T-cell (primary cell): ENCODE results near the gene CEBPB. TPM values are rescaled to one million over a fixed set of nuclear protein-coding genes. Genes with fewer than 3 reads are reported as not detected.
"Not testable (repeated sequence)": the region's sequence is repeated elsewhere in the genome, so short reads cannot be mapped to it uniquely, and the experiment has no call there.

Experiments used
- ATAC-seq, 4 experiments: fragments of 200-7000 bp in 3 of 4; fragments of 150-1000 bp in 1 of 4; cut with Tn5 transposase; replicated peaks in 1 of 4; 1 replicate in 3 of 4; 2 replicates in 1 of 4; pipeline ENCODE4 v1.10.0; 2021; ENCODE audit warnings: moderate library complexity in 3 of 4, mild to moderate bottlenecking in 2 of 4, moderate number of reproducible peaks in 1 of 4
- CTCF ChIA-PET, 2 donors: fragments of 300-600 bp; sonication (Branson Sonifier 250); formaldehyde crosslinking; loops; one replicate each; lab custom pipeline; 2022; ENCODE audit warnings: antibody characterized with exemption in 2 of 2; lab: Charles Lee
- POLR2A ChIA-PET, 2 donors: fragments of 300-600 bp; sonication (Branson Sonifier 250); formaldehyde crosslinking; loops; one replicate each; lab custom pipeline; 2022; ENCODE audit warnings: antibody characterized with exemption in 2 of 2; lab: Charles Lee
- DNase-seq, 35 experiments: peaks; one replicate each; pipeline versions ENCODE4 v3.0.0 to v3.0.0-alpha.2; 2013 to 2023
- H3K27ac ChIP-seq: one replicate; pipeline ENCODE4 v1.5.1; 2013; ENCODE audit warnings: low read length
- H3K27me3 ChIP-seq, 2 experiments: replicated peaks in 1 of 2; 1 replicate in 1 of 2; 2 replicates in 1 of 2; pipeline versions ENCODE4 v1.6.1 to v1.7.0; 2013; ENCODE audit warnings: low read length in 1 of 2, mixed read lengths in 1 of 2; ENCODE audit not compliant: control insufficient read depth in 2 of 2, insufficient read depth in 2 of 2; ENCODE audit errors: extremely low read depth in 1 of 2
- H3K36me3 ChIP-seq, 2 donors: 1 replicate in 1 of 2; 2 replicates in 1 of 2; pipeline versions ENCODE4 v1.6.1 to v1.7.0; 2013; ENCODE audit warnings: low read length in 1 of 2; ENCODE audit not compliant: control insufficient read depth in 2 of 2, insufficient read depth in 1 of 2; ENCODE audit errors: extremely low read depth in 1 of 2
- H3K4me1 ChIP-seq, 2 experiments: 1 replicate in 1 of 2; 2 replicates in 1 of 2; pipeline versions ENCODE4 v1.6.1 to v1.7.0; 2013; ENCODE audit warnings: low read length in 2 of 2, mixed read lengths in 1 of 2; ENCODE audit not compliant: insufficient read depth in 2 of 2, control insufficient read depth in 1 of 2; ENCODE audit errors: extremely low read depth in 1 of 2
- H3K4me3 ChIP-seq, 2 donors: 1 replicate in 1 of 2; 2 replicates in 1 of 2; pipeline versions ENCODE4 v1.5.1 to v1.7.0; 2013; ENCODE audit warnings: mild to moderate bottlenecking in 2 of 2, low read length in 1 of 2, moderate library complexity in 1 of 2; ENCODE audit not compliant: control insufficient read depth in 1 of 2; ENCODE audit errors: extremely low read depth in 1 of 2
- H3K9me3 ChIP-seq: 2 replicates; pipeline ENCODE4 v1.7.0; 2013
- H3K27ac Mint-ChIP-seq, 2 donors: one replicate each; pipeline ENCODE4 v1.8.0; 2020 to 2021; ENCODE audit warnings: mild to moderate bottlenecking in 2 of 2, mixed read lengths in 2 of 2
- H3K27me3 Mint-ChIP-seq, 2 donors: one replicate each; pipeline ENCODE4 v1.8.0; 2021 to 2022; ENCODE audit warnings: mixed read lengths in 2 of 2
- H3K36me3 Mint-ChIP-seq: one replicate; pipeline ENCODE4 v1.8.0; 2021; ENCODE audit warnings: mixed read lengths
- H3K4me1 Mint-ChIP-seq, 3 donors: one replicate each; pipeline ENCODE4 v1.8.0; 2020 to 2022; ENCODE audit warnings: mixed read lengths in 3 of 3, mild to moderate bottlenecking in 1 of 3
- H3K4me3 Mint-ChIP-seq, 3 donors: one replicate each; pipeline ENCODE4 v1.8.0; 2020 to 2022; ENCODE audit warnings: mild to moderate bottlenecking in 3 of 3, mixed read lengths in 3 of 3, moderate library complexity in 3 of 3
- H3K9me3 Mint-ChIP-seq, 3 donors: one replicate each; pipeline ENCODE4 v1.8.0; 2020 to 2022; ENCODE audit warnings: mixed read lengths in 3 of 3
- WGBS: methylation state at CpG from one replicate; pipeline ENCODE4 v1.1.5; 2013; ENCODE audit warnings: missing lambda C conversion rate; ENCODE audit not compliant: insufficient coverage; 5-methylcytosine and 5-hydroxymethylcytosine counted together
- total RNA-seq, 35 experiments: library from RNA in 6 of 35; stranded (reverse) in 6 of 35; fragments of 120-200 nt in 1 of 35; gene quantifications; one replicate each; pipeline versions ENCODE4 v1.2.1 to v1.2.4 and lab custom pipeline; 2013 to 2026

The CEBPB gene
- total RNA-seq, 5 donors from 2014 or later (not counting 1 experiment from before 2014, with no cell fraction given): 25.8 to 53.8 (median 48.0) TPM

DNA sequence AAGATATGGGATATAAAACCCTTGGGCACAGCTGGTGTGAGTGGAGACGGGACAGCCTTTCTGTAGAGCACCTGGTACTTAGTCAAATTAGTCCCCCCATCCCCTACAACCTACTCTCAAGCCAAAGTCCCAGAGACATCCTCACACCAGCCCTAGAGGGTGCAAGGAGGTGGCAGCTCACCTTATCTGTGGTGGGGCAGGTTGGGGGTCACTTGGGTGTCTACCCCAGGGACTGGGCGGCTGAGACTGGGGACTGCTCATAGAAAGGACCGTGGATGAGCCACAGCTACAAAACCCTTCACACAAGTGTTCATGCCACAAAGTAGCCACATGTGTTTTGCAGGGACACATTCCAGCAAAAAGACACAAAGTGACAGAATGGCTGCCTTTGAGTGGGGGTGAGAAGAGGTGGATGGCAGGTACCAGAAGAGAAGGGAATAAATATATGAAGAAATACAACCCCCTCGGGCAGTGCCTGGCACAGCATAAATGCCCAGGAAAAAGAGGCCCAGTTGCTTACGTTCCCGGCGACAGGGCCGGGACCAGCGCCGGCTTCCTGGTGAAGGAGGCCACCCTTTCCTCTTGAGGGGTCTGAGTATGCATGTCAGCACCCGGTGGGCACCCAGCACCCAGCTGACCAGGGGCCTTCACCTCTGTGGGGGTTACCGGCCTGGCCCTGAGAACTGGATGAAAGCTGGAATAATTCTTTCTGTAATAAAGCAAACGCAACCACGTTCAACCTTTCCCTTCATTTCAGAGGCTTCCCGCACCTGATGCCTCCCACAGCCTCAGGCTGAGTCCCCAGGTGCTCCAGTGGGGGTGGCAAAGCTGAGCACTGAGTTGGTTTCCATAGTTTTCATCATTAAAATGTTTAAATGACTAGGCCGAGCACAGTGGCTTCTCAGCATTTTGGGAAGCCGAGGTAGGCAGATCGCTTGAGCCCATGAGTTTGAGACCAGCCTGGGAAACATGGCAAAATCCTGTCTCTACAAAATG lies 14.4 kb upstream of the CEBPB start:
- ATAC-seq: no peak
- no peak for DNase-seq
- H3K4me3 Mint-ChIP-seq: no peak overlapping the region
- H3K4me1 Mint-ChIP-seq: peaks cover 2 to 5% (median 4%) of the 10 kb centered on the region in 3 donors
- ChIA-PET CTCF (interaction anchor here (0.5 to 6.2 kb wide), 9 partner anchors 43 to 323 kb away, joined by 3 to 55 read pairs (median 5); no protein-coding TSS in a partner anchor), POLR2A (interaction anchor here in 1 of 2 donors (0.7 kb wide), 1 partner anchor 58 kb away, joined by 4 read pairs; no protein-coding TSS in a partner anchor)
- no peak overlapping the region for H3K27ac ChIP-seq
- H3K4me1 ChIP-seq: peaks cover 0 to 10% of the 10 kb centered on the region in 2 experiments
- no peaks in the 10 kb centered on the region for H3K36me3 ChIP-seq
- no peaks in the 10 kb centered on the region for H3K9me3 ChIP-seq
- H3K27me3 Mint-ChIP-seq: peaks cover 7 to 14% of the 10 kb centered on the region in 2 donors
- no peaks in the 10 kb centered on the region for H3K36me3 Mint-ChIP-seq
- H3K4me3 ChIP-seq: no peak overlapping the region
- 93% methylated on average over 9 of the region's 18 CpGs for WGBS
- H3K9me3 Mint-ChIP-seq: no peaks in the 10 kb centered on the region
- no peak overlapping the region for H3K27ac Mint-ChIP-seq
- H3K27me3 ChIP-seq: peaks cover 0 to 36% of the 10 kb centered on the region in 2 experiments

DNA sequence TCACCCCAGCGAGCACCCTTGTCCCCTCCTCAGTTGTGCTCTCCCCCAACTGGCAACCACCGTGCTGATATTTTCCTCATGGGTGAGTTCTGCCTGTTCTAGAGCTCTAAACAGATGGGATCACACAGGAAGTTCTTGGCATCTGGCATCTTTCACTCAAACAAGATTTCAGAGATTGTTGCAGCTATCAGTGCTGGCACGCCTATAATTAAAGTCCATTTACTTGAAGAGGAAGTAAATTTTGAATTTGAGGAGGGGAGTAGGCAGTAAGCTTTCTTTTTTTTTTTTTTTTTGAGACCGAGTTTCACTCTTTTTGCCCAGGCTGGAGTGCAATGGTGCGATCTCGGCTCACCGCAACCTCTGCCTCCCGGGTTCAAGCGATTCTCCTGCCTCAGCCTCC lies 12.0 kb upstream of the CEBPB start:
- H3K9me3 Mint-ChIP-seq, H3K4me1 Mint-ChIP-seq, H3K36me3 Mint-ChIP-seq, H3K36me3 ChIP-seq, DNase-seq, H3K27me3 Mint-ChIP-seq, H3K4me3 ChIP-seq, ATAC-seq, H3K9me3 ChIP-seq, H3K4me3 Mint-ChIP-seq, H3K27ac Mint-ChIP-seq, H3K4me1 ChIP-seq, H3K27ac ChIP-seq: not testable (repeated sequence)
- WGBS: 100% methylated on average over 1 of the region's 9 CpGs
- peaks cover 0 to 15% of the 10 kb centered on the region in 2 experiments for H3K27me3 ChIP-seq
- ChIA-PET CTCF (interaction anchor here (0.6 to 6.2 kb wide), 22 partner anchors 24 to 1036 kb away, joined by 3 to 55 read pairs (median 4); partner anchors contain the start of genes BCAS4 (in 1 of the 2) and PEDS1 (in 1 of the 2)), POLR2A (interaction anchor here (0.6 kb wide), 2 partner anchors 25 to 62 kb away, joined by 4 to 5 read pairs; no protein-coding TSS in a partner anchor)

DNA sequence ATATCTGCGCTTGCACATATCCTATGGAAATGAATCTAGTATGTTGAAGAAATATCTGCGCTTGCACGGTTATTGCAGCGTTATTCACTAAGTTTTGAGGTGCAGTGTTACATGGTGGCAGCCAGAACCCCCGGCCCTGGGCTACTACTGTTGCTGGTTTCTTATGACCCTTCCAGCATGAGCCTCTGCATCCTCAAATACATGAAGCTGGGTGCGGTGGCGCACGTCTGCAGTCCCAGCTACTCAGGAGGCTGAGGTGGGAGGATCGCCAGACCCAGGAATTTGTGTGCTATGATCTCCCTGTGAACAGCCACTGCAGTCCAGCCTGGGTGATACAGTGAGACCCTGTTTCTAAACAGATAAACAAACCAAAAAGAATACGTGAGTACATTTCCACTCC lies 9.3 kb upstream of the CEBPB start:
- H3K4me1 Mint-ChIP-seq: peaks cover under 1 to 7% (median 1%) of the 10 kb centered on the region in 3 donors
- H3K27ac ChIP-seq: no peak overlapping the region
- H3K4me3 Mint-ChIP-seq: no peak overlapping the region
- no peaks in the 10 kb centered on the region for H3K9me3 ChIP-seq
- H3K36me3 Mint-ChIP-seq: no peaks in the 10 kb centered on the region
- H3K27ac Mint-ChIP-seq: no peak overlapping the region
- no peaks in the 10 kb centered on the region for H3K9me3 Mint-ChIP-seq
- CTCF ChIA-PET: interaction anchor here in 1 of 2 donors (6.2 kb wide), 1 partner anchor 60 kb away, joined by 55 read pairs; no protein-coding TSS in a partner anchor
- 99% methylated on average over 8 of the region's 10 CpGs for WGBS
- ATAC-seq (no peak), DNase-seq (no peak)
- H3K4me1 ChIP-seq: peaks cover 0 to 5% of the 10 kb centered on the region in 2 experiments
- H3K36me3 ChIP-seq: no peaks in the 10 kb centered on the region
- no peak overlapping the region for H3K4me3 ChIP-seq
- peaks cover 0 to 27% of the 10 kb centered on the region in 2 experiments for H3K27me3 ChIP-seq
- POLR2A ChIA-PET: no interaction called here
- peaks cover 8 to 22% of the 10 kb centered on the region in 2 donors for H3K27me3 Mint-ChIP-seq

DNA sequence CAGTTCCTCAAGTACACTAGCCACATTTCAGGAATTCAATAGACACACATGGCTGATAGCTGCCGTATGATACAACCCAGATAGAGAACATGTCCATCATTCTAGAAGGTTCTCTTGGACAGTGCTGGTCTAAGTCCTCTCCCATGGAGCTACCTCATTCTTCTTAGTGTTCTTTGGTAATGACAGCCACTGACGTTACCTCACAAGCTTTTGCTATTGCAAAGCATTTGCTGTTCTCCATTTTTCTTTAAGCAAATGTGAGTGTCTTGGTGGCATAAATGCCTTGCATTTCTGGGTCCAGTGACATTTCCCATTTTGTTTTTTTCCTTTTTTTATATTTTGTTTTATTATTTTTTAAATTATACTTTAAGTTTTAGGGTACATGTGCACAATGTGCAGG lies 8.3 kb upstream of the CEBPB start:
- ChIA-PET CTCF (interaction anchor here in 1 of 2 donors (0.7 to 1.2 kb wide), 2 partner anchors 60 to 283 kb away, joined by 3 to 6 read pairs; no protein-coding TSS in a partner anchor), POLR2A (interaction anchor here in 1 of 2 donors (0.5 kb wide), 1 partner anchor 333 kb away, joined by 3 read pairs; no protein-coding TSS in a partner anchor)
- no peak for ATAC-seq
- H3K4me3 ChIP-seq: no peak overlapping the region
- no peak overlapping the region for H3K27ac Mint-ChIP-seq
- DNase-seq: no peak
- H3K4me3 Mint-ChIP-seq: no peak overlapping the region
- no peaks in the 10 kb centered on the region for H3K36me3 ChIP-seq
- H3K9me3 ChIP-seq: no peaks in the 10 kb centered on the region
- no peaks in the 10 kb centered on the region for H3K9me3 Mint-ChIP-seq
- H3K27me3 ChIP-seq: peaks cover 0 to 28% of the 10 kb centered on the region in 2 experiments
- no peaks in the 10 kb centered on the region for H3K36me3 Mint-ChIP-seq
- H3K4me1 Mint-ChIP-seq: peaks cover 2 to 7% (median 3%) of the 10 kb centered on the region in 3 donors
- 67% methylated on average over 1 of the region's 2 CpGs for WGBS
- H3K4me1 ChIP-seq: peaks cover 0 to 6% of the 10 kb centered on the region in 2 experiments
- H3K27ac ChIP-seq: no peak overlapping the region
- H3K27me3 Mint-ChIP-seq: peaks cover 8 to 22% of the 10 kb centered on the region in 2 donors

DNA sequence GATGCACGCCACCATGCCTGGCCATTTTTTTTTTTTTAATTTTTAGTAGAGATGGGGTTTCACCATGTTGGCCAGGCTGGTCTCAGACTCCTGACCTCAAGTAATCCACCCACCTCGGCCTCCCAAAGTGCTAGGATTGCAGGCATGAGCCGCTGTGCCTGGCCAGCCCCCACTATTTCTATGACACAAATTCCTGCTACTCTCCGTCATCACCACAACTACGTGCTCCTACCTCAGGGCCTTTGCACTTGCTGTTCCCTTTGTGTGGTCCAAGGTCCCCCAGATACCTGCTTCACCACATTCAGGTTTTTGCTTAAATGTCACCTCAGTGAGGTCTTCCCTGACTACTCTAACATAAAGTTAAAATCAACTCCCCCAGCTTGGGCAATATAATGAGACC lies 5.2 kb upstream of the CEBPB start:
- peaks cover 2 to 7% (median 3%) of the 10 kb centered on the region in 3 donors for H3K4me1 Mint-ChIP-seq
- ATAC-seq (no peak), DNase-seq (no peak)
- Histone ChIP-seq H3K27me3 (peaks cover 0 to 18% of the 10 kb centered on the region in 2 experiments), H3K4me1 (peaks cover 0 to 13% of the 10 kb centered on the region in 2 experiments), H3K4me3 (no peak overlapping the region), H3K27ac (no peak overlapping the region), H3K36me3 (no peaks in the 10 kb centered on the region), H3K9me3 (no peaks in the 10 kb centered on the region)
- H3K9me3 Mint-ChIP-seq: no peaks in the 10 kb centered on the region
- POLR2A ChIA-PET: no interaction called here
- CTCF ChIA-PET: no interaction called here
- H3K27ac Mint-ChIP-seq: no peak overlapping the region
- 93% methylated on average over 2 of the region's 5 CpGs for WGBS
- peaks cover 8 to 22% of the 10 kb centered on the region in 2 donors for H3K27me3 Mint-ChIP-seq
- H3K36me3 Mint-ChIP-seq: no peaks in the 10 kb centered on the region
- H3K4me3 Mint-ChIP-seq: no peak overlapping the region
